Measurements from ENCODE around the gene LRRC8C. TPM values are rescaled to one million over a fixed set of nuclear protein-coding genes. Genes with fewer than 3 reads are reported as not detected.

LRRC8C gene
- total and polyA plus RNA-seq, 2 experiments from 2014 or later = 0.89 to 3.9 TPM

DNA sequence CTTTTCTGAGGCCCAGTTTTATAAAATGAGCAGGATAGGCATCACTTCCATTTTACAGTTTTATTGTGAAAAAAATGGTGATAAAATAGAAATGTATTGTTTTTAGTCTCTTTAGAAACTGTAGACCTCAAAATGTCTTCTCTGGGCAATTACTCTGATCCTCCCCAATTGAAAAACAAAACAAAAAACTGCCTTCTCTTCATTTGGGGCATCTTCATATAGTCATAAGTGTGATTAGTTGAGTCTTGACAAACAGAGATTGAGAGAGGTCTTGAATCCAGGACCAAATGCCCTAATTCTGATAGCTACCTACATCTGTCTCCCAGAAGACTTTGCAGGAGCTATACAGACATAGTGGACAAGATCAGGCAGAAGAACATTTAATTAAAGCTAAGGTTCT is 62.9 kb downstream of the LRRC8C start:
- Histone ChIP-seq H3K36me3 (ENCODE audit: insufficient read depth) (no peaks in the 10 kb centered on the region), H4K20me1 (replicated peaks; ENCODE audit: insufficient read depth) (no peaks in the 10 kb centered on the region; the same call in 1 of the 2 replicates), H3K4me2 (no peak overlapping the region), H3F3A (replicated peaks; ENCODE audit: low read depth) (no peaks in the 10 kb centered on the region), H3K4me1 (ENCODE audit: insufficient read depth) (peaks cover 12% of the 10 kb centered on the region), H3K9me2 (ENCODE audit: insufficient read depth) (no peaks in the 10 kb centered on the region), H2AFZ (no peak overlapping the region), H3K79me2 (replicated peaks; ENCODE audit: insufficient read depth) (no peaks in the 10 kb centered on the region), H3K4me3 (no peak overlapping the region), H3K27ac (ENCODE audit: low read depth) (no peak overlapping the region), H3K27me3 (ENCODE audit: insufficient read depth) (no peaks in the 10 kb centered on the region)
- Mint-ChIP-seq H3K27me3 (ENCODE audit: insufficient read depth, low read depth, poor library complexity) (no peaks in the 10 kb centered on the region), H3K4me3 (no peak overlapping the region), H3K4me1 (peaks cover 13% of the 10 kb centered on the region), H3K9me3 (no peaks in the 10 kb centered on the region), H3K36me3 (ENCODE audit: low read depth) (no peaks in the 10 kb centered on the region), H3K27ac (no peak overlapping the region)
- TF ChIP-seq STAT1 (IDR thresholded peaks at IDR 0.05; ENCODE audit: unreplicated experiment) (no peak), JUNB (IDR thresholded peaks at IDR 0.05; ENCODE audit: unreplicated experiment) (no peak), NANOG (IDR thresholded peaks at IDR 0.05; ENCODE audit: borderline replicate concordance) (no peak), EZH2phosphoT487 (IDR thresholded peaks at IDR 0.05; ENCODE audit: unreplicated experiment) (no peak), CREB1 (CRISPR knock-in tag; IDR thresholded peaks at IDR 0.05; ENCODE audit: low read depth) (no peak), ZNF114 (CRISPR knock-in tag; IDR thresholded peaks at IDR 0.05) (no peak), ZNF331 (CRISPR knock-in tag; IDR thresholded peaks at IDR 0.05; ENCODE audit: low read depth) (no peak)
- TF ChIP-seq, protein P1, sequence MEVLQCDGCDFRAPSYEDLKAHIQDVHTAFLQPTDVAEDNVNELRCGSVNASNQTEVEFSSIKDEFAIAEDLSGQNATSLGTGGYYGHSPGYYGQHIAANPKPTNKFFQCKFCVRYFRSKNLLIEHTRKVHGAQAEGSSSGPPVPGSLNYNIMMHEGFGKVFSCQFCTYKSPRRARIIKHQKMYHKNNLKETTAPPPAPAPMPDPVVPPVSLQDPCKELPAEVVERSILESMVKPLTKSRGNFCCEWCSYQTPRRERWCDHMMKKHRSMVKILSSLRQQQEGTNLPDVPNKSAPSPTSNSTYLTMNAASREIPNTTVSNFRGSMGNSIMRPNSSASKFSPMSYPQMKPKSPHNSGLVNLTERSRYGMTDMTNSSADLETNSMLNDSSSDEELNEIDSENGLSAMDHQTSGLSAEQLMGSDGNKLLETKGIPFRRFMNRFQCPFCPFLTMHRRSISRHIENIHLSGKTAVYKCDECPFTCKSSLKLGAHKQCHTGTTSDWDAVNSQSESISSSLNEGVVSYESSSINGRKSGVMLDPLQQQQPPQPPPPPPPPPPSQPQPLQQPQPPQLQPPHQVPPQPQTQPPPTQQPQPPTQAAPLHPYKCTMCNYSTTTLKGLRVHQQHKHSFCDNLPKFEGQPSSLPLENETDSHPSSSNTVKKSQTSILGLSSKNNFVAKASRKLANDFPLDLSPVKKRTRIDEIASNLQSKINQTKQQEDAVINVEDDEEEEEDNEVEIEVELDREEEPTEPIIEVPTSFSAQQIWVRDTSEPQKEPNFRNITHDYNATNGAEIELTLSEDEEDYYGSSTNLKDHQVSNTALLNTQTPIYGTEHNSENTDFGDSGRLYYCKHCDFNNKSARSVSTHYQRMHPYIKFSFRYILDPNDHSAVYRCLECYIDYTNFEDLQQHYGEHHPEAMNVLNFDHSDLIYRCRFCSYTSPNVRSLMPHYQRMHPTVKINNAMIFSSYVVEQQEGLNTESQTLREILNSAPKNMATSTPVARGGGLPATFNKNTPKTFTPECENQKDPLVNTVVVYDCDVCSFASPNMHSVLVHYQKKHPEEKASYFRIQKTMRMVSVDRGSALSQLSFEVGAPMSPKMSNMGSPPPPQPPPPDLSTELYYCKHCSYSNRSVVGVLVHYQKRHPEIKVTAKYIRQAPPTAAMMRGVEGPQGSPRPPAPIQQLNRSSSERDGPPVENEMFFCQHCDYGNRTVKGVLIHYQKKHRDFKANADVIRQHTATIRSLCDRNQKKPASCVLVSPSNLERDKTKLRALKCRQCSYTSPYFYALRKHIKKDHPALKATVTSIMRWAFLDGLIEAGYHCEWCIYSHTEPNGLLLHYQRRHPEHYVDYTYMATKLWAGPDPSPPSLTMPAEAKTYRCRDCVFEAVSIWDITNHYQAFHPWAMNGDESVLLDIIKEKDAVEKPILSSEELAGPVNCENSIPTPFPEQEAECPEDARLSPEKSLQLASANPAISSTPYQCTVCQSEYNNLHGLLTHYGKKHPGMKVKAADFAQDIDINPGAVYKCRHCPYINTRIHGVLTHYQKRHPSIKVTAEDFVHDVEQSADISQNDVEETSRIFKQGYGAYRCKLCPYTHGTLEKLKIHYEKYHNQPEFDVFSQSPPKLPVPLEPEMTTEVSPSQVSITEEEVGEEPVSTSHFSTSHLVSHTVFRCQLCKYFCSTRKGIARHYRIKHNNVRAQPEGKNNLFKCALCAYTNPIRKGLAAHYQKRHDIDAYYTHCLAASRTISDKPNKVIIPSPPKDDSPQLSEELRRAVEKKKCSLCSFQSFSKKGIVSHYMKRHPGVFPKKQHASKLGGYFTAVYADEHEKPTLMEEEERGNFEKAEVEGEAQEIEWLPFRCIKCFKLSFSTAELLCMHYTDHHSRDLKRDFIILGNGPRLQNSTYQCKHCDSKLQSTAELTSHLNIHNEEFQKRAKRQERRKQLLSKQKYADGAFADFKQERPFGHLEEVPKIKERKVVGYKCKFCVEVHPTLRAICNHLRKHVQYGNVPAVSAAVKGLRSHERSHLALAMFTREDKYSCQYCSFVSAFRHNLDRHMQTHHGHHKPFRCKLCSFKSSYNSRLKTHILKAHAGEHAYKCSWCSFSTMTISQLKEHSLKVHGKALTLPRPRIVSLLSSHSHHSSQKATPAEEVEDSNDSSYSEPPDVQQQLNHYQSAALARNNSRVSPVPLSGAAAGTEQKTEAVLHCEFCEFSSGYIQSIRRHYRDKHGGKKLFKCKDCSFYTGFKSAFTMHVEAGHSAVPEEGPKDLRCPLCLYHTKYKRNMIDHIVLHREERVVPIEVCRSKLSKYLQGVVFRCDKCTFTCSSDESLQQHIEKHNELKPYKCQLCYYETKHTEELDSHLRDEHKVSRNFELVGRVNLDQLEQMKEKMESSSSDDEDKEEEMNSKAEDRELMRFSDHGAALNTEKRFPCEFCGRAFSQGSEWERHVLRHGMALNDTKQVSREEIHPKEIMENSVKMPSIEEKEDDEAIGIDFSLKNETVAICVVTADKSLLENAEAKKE (CRISPR knock-in tag; IDR thresholded peaks at IDR 0.05) = no peak
- TF ChIP-seq, protein P2, sequence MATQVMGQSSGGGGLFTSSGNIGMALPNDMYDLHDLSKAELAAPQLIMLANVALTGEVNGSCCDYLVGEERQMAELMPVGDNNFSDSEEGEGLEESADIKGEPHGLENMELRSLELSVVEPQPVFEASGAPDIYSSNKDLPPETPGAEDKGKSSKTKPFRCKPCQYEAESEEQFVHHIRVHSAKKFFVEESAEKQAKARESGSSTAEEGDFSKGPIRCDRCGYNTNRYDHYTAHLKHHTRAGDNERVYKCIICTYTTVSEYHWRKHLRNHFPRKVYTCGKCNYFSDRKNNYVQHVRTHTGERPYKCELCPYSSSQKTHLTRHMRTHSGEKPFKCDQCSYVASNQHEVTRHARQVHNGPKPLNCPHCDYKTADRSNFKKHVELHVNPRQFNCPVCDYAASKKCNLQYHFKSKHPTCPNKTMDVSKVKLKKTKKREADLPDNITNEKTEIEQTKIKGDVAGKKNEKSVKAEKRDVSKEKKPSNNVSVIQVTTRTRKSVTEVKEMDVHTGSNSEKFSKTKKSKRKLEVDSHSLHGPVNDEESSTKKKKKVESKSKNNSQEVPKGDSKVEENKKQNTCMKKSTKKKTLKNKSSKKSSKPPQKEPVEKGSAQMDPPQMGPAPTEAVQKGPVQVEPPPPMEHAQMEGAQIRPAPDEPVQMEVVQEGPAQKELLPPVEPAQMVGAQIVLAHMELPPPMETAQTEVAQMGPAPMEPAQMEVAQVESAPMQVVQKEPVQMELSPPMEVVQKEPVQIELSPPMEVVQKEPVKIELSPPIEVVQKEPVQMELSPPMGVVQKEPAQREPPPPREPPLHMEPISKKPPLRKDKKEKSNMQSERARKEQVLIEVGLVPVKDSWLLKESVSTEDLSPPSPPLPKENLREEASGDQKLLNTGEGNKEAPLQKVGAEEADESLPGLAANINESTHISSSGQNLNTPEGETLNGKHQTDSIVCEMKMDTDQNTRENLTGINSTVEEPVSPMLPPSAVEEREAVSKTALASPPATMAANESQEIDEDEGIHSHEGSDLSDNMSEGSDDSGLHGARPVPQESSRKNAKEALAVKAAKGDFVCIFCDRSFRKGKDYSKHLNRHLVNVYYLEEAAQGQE (IDR thresholded peaks at IDR 0.05; ENCODE audit: unreplicated experiment) = no peak
- TF ChIP-seq, protein P3, sequence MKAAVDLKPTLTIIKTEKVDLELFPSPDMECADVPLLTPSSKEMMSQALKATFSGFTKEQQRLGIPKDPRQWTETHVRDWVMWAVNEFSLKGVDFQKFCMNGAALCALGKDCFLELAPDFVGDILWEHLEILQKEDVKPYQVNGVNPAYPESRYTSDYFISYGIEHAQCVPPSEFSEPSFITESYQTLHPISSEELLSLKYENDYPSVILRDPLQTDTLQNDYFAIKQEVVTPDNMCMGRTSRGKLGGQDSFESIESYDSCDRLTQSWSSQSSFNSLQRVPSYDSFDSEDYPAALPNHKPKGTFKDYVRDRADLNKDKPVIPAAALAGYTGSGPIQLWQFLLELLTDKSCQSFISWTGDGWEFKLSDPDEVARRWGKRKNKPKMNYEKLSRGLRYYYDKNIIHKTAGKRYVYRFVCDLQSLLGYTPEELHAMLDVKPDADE (IDR thresholded peaks at IDR 0.05) = no peak
- ATAC-seq (no peak), DNase-seq (ENCODE audit: low spot score) (no peak)

Data from GM23338 (cell line).